ENCODE data around the gene ATP6V0A4.
"Not testable (repeated sequence)": the region's sequence is repeated elsewhere in the genome, so short reads cannot be mapped to it uniquely, and the experiment has no call there.

Gene ATP6V0A4

DNA sequence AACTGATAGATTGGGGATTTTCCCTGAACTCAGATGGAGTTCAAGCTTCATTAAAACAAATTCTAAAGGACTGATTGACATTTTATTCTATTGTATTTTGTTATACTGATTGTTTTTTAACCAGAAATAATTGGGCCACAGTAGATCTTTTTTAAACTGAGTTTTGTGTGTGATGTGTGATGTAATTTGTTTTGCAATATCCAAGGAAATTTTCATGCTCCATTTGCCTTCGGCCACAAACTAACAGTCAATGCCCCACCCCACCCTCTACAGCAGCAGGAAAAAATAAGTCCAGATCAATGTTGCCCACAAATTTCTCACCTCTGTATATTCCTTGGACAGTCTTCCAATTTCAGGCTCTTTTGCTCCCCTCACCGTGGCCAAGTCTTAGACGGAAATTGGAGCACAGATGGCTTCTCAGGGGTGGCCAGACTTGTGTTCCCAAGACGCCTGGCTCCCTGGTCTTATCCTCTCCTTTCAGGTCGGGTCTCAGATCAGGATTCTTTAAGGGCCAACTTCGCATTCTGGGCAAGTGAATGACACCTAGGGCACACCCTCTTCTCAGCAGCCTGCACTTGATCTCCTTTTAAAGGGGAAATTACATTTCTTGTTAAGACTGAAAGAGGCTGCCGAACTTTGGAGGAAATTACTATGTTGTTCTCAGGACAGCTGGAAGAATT lies 97.0 kb downstream of the ATP6V0A4 start, which contains the start of gene SVOPL:
Gene SVOPL (minus strand): TSS at position 506 of the 680 bp plus-strand sequence. CDS start 22,317 bp downstream, outside the sequence.
- DNase-seq (ENCODE audit: low spot score), result no peak

DNA sequence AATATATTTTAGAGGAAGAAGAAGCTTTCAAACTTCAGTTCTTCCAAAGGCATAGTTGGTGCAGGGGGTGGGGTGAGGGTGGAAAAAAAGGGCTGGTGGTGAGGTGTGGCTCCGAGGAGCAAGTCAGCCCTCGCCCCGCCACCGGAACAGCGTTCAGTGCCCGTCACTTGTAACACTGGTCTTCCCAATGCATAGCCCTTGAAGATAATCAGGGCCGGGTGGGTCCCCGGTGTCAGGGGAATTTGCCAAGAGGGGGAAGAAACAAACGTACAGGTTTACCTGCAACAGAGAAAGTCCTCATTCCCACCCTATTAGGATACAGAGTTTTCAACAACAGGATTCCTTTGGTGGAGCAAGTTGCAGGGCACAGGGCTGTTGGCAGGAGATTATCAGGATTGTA lies 98.3 kb downstream of the ATP6V0A4 start:
- no peak for DNase-seq (ENCODE audit: low spot score)

DNA sequence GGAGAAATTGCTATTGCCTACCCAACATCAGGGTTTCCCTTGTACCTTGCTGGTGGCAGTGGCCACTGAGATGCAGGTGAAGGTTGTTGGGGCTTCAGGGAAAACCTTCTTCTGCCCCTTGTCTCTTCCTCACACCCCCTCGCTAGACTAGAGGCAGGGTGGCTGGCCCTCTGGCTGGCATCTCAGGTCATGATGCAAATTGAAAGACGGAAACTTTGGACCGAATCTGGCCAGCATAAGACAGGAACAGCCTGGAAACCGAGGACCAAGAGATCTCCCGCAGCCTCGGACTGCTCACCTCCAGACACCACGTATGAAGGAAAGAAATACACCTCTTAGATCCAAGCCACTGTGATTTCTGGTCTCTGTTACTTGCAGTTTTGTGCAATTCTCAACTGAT lies 99.7 kb downstream of the ATP6V0A4 start:
- no peak for DNase-seq (ENCODE audit: low spot score)

DNA sequence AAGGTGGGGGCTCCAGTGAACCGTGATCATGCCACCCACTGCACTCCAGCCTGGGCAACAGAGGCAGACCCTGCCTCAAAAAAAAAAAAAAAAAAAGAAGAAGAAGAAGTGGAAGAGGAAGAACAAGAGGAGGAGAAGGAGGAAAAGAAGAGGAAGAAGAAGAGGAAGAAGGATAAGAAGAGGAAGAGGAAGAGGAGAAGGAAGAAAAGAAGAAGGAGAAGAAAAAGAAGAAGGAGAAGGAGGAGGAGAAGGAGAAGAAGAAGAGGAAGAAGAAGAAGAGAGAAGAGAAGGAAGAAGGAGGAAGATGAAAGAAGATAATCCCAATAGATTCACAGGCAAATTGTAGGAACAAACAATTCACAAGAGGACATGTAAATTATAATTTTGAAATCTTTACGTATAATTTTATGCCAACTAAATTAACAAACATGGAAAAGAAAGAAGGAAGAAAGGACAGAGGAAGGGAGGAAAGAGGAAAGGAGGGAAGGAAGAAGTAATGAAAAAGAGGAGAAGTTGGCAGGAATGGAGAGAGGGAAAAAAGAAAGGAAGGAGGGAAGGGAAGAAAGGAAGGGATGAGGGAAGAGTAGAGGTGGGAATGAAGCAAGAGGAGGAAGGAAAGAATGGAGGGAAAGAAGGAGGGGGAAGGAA lies 100.3 kb downstream of the ATP6V0A4 start:
- DNase-seq (ENCODE audit: low spot score), result no peak

DNA sequence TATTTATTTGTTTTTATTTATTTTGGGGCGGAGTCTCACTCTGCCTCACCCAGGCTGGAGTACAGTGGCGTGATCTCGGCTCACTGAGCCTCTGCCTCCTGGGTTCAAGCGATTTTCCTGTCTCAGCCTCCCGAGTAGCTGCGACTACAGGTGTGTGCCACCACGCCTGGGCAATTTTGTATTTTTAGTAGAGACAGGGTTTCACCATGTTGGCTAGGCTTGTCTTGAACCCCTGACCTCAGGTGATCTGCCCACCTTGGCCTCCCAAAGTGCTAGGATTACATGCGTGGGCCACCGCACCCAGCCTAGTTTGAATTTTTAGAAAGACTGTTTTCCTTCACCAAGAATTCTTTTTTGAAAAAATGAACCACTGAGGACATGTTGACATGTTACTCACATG lies 102.2 kb downstream of the ATP6V0A4 start:
- DNase-seq (ENCODE audit: low spot score), result not testable (repeated sequence)

DNA sequence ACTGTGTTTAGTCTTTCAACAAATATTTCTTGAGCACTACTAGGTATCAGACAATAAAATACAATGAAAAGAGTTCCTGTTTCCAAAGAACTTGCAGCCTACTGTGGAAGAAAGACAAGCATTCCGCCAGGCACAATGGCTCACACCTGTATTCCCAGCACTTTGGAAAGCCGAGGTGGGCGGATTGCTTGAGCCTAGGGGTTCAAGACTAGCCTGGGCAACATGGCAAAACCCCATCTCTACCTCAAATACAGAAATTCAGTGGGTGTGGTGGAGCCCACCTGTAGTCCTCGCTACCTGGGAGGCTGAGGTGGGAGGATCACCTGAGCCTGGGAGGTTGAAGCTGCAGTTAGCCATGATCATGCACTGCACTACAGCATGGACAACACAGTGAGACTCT lies 102.9 kb downstream of the ATP6V0A4 start:
- DNase-seq (ENCODE audit: low spot score), result no peak

DNA sequence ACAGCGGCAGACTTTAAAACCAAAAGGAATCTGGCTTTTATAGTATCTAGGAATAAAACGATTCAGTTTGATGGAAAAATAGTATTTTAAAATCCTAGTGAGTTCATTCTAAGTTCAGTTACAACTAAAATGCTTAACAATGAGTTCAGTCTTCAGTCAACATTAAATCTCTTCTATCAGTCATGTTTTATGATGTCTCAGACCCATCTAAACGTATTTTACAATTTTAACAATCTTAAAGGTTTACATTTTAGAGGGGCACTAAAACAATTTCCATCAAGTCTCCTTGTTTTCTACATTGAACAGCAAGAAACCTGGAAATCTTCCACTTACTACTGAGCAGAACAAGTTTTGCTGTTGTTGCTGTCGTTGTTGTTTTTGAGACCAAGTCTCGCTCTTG lies 106.8 kb downstream of the ATP6V0A4 start:
- DNase-seq (ENCODE audit: low spot score), result no peak

DNA sequence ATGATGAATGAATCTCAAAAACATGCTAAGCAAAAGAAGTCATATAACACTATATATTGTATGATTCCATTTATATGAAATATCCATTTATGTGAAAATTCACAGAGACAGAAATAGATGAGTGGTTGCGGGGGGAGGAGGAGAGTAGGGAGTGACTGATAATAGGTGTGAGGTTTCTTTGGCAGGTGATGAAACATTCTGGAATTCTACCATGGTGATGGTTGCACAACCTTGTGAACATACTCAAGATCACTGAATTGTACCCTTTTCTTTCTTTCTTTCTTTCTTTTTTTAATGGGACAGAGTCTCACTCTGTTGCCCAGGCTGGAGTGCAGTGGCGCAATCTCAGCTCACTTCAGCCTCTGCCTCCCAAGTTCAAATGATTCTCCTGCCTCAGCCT lies 107.5 kb downstream of the ATP6V0A4 start:
- DNase-seq (ENCODE audit: low spot score), result no peak

DNA sequence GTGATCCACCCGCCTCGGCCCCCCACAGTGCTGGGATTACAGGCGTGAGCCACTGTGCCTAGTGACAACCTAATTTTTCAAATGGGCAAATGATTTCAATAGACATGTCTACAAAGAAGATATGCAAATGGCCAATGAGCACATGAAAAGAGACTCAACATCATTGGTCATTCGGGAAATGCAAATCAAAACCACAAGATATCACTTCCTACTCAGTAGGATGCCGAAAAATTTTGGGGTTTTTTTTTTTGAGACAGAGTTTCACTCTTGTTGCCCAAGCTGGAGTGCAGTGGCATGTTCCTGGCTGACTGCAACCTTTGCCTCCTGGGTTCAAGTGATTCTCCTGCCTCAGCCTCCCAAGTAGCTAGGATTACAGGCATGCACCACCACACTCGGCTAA lies 110.0 kb downstream of the ATP6V0A4 start:
- DNase-seq (ENCODE audit: low spot score), result not testable (repeated sequence)

DNA sequence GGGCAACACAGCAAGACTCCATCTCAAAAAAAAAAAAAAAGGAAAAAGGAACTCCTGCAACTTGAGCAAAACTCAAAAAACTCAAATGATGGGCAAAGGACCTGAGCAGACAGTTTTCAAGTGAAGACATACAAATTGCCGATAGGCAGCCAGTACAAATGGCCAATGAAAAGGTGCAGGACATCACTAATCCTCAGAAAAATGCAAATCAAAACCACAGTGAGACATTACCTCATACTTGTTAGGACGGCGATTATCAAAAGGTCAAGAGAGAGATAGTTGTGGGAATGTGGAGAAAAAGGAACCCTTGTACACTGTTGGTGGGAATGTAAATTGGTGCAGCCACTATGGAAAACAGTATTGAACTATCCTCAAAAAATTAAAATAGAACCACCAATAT lies 113.7 kb downstream of the ATP6V0A4 start:
- no peak for DNase-seq (ENCODE audit: low spot score)

DNA sequence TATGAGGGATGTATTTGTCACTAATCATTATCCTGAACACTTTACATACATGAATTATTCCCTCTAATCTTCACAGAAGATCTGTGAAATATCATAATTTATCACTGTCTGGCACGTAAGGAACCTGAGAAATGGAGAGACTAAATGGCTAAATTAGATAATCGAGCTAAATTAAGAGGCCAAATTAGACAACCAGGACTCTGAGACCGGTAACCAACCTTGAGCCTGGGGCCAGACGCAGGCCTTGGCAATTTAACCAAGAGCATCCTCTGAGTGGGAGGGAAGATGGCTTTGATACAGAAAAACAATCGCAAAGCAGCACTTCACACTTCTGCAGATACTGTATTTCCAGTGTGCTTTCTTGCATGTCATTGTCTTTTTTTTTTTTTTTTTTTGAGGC lies 118.2 kb downstream of the ATP6V0A4 start:
- DNase-seq (ENCODE audit: low spot score), result no peak

DNA sequence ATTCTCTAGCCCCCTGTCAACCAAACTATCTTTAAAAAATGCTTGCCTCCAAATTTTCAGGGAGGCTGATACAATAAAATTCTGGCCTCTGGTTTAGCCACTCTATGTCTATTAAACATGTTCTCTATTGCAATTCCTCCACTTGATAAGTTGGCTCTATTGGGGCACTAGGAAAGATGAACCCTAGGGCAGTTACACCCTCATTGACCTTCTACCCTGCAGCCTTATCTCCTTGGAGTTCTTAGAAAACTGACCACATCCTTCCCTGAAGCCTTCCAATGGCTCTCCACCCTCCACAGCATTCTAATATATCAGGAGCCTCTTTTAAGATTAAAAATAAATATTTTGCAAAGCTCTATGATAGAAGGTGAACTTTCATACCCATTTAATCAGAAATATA lies 127.4 kb downstream of the ATP6V0A4 start:
- no peak for DNase-seq (ENCODE audit: low spot score)

DNA sequence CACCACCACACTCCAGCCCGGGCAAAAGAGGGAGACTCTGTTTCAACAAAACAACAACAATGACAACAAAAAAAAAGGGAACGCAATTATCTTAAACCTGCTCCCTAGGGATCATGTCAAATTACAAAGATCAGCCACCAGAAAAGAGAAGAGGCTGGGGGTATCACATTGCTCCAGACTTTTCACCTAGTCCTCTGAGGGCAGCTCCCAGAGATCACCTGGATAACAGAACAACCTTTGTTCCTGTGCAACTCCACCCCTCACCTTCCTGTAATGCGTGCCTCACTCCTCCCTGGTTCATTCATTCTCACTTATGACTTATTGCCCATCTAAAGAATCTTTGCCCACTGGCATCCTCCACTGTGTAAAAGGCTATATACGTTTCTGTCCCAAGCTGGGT lies 128.6 kb downstream of the ATP6V0A4 start:
- peak; percentile 24 for DNase-seq (ENCODE audit: low spot score)

DNA sequence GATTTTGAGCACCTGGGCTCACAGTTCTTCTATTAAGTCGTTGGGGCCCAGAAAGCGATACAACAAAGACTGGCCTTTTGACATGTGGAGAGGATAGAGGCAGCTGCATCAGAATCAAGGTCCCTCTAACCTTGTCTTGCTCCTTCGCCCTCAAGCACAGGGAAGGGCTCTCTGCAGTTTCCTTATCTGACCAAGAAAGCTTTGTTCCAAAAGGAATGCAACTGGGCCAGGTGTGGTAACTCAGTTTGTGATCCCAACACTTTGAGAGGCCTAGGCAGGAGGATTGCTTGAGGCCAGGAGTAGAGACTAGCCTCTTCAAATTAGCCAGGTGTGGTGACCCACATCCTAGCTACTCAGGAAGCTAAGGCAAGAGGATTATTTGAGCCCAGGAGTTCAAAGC lies 129.1 kb downstream of the ATP6V0A4 start:
- DNase-seq (ENCODE audit: low spot score), result no peak

DNA sequence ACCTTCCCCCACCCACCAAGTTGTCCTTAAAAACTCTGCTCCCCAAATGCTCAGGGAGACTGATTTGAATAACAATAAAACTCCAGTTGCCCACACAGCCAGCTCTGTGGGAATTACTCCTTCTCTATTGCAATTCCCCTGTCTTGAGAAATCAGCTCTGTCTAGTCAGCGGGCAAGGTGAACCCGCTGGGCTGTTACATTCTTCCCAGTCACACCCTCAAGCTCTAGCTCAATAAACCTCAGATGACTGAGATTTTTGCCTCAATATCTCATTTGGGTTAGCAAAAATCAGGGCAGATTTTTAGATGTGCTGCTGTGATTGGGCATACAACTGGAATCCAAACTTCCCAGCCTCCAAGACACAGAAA lies 129.8 kb downstream of the ATP6V0A4 start:
- no peak for DNase-seq (ENCODE audit: low spot score)

DNA sequence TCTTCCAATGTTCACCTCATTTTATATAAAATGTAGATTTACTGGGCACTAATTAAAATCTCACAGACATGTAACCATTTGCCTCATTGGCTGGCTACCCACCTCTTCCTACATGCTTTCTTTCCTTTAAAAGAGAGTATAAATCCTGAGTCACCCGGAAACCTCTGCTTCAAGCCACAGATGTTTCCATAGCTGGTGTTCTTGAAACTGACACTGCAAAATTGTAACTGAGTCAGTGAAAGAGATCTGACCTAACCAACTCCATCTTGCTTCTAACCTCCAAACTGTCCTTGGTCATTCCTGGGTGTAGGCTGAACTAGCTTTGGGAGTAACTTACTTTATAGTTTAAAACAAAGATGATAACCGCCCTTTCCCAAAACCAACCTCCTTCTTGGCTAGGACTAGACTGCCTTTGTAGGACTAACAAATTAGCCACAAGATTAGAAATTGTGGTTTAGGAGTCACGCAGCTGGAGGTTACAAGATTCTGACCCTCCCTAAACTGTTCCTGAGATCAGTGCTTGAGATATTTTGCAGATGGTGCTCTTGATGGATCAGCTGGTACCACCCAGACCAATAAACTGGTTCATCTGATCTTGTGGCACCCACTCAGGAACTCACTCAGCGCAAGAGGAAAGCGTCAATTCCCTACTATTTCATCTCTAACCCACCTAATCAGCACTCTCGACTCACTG lies 130.3 kb downstream of the ATP6V0A4 start:
- DNase-seq (ENCODE audit: low spot score), result no peak

DNA sequence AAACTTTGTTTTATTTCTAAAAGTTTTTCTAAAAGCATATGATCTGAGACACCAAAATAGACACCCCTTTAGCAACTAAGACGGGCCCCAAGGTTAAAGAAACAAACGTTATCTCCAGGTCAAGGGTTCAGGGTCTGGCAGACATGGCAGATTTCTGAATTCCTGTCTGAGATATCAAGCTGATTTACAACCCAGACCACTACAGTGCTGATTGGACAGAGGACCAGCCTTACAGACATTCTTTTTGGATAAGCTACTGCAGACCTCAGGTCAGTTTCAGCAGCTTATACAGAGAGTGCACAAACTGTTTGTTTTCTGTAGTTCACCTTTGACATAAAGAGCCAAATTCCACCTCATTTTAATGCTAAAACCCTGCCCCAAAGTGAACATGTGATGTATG lies 131.6 kb downstream of the ATP6V0A4 start:
- DNase-seq (ENCODE audit: low spot score), result no peak

DNA sequence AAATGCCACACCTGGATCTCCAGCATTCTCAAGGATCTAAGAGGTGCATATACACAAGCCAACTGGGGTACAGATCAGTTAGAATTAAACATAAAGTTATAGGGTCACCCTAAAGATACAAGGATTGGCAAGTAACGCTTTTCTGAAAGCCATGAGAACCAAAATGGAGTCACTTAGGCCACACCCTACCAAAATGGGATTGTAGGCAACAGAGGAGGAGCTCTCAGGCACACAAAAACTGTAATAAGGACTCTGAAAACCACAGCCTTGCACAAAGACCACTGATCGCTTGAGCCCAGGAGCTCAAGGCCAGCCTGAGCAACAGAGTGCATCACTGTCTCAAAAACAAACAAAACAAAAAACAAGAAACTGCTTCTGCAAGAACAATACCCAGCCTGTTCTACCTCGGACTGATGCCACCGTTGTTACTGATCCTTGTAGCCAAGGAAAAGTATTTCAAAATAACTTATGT lies 132.3 kb downstream of the ATP6V0A4 start:
- no peak for DNase-seq (ENCODE audit: low spot score)

DNA sequence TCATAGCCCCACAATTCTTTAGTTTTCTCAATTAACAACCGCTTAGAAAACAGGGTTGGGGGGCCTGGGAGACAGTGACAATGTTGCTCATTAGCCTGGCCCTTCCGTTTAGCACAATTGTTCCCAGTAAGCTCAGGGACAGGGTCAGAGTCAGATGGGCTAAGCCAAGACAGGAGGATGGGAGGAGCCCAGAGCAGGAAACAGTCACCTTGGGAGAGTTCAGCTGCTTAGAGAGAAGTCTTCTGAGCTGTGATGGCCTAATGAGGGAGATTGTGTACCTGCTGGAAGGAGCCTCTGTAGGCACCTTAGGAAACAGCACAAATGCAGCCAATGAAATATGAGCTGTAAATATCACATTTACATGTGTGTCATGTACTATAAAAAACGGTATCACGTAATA lies 132.7 kb downstream of the ATP6V0A4 start:
- DNase-seq (ENCODE audit: low spot score), result no peak

DNA sequence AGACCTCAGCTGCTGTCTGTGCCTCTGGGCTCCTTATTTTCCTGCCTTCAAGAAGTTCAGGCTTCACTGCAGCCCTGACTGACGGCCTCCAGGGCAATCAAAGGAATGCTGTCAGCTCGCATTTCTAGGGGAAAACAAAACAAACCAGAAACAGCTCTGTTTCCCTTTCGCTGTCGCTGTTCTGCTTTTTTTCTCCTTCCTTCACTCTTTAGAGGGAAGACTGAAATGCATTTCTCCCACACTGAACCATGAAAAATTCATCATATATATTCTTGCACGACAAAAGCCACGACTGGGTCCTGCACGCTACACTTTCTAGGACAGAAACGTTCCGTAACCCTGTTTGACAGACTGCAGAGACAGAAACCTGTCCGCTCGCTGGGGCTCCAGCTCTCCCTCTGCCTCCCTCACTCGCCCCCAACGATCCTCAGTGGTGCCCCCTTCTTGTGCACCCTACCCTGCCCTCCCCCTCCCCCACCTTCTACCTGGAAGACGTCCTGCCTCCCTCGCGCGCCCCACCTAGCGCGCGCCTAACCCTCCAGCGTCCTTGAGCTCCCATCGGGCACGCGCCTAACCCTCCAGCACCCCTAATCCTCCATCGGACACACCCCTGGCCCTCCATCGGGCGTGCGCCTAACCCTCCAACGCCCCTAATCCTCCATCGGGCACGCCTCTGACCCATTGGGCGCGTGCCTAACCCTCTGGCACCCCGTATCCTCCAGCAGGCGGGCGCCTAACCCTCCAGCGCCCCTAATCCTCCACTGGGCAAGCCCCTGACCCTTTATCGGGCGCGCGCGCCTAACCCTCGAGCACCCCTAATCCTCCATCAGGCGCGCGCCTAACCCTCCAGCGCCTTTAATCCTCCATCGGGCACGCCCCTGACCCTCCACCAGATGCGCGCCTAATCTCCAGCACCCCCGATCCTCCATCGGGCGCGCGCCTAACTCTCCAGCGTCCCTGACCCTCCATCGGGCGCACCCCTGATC lies 134.0 kb downstream of the ATP6V0A4 start:
- DNase-seq (ENCODE audit: low spot score), result no peak

DNA sequence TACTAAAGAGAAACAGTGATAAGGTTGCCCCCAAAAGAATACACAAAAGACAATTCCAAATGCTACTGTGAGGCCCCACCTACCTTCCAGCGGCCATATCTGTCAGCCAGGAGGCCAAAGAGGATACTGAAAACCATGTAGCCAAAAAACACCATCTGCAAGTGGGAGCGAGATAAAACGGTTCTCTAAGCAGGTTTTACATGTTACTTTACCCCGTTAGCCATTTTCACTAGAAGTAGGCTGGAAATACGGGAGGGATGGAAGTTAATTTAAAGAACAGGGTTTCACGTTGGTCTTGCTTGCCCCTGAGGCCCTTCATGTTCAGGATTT lies 135.0 kb downstream of the ATP6V0A4 start:
- DNase-seq (ENCODE audit: low spot score), result no peak

Measured in LoVo (cell line).